Hepatocyte (in vitro differentiated cells): ENCODE data around the gene SRMS.

Source experiments
- EZH2 ChIP-seq: fragments of 200-600 bp; sonication (generic); IDR thresholded peaks from 2 replicates; pipeline ENCODE4 v1.6.1; 2016; ENCODE audit warnings: antibody characterized with exemption, mild to moderate bottlenecking, borderline replicate concordance
- EZH2phosphoT487 ChIP-seq: fragments of 200-600 bp; sonication (generic); IDR thresholded peaks from one replicate; pipeline ENCODE4 v1.6.1; 2018; ENCODE audit warnings: antibody characterized with exemption, mild to moderate bottlenecking, low read depth, moderate library complexity; ENCODE audit not compliant: unreplicated experiment, severe bottlenecking
- TF ChIP-seq, protein P1 (sequence below): fragments of 200-600 bp; sonication (generic); IDR thresholded peaks from 2 replicates; pipeline ENCODE4 v1.5.1; 2016; ENCODE audit warnings: antibody characterized with exemption, mild to moderate bottlenecking; ENCODE audit not compliant: poor library complexity

DNA sequence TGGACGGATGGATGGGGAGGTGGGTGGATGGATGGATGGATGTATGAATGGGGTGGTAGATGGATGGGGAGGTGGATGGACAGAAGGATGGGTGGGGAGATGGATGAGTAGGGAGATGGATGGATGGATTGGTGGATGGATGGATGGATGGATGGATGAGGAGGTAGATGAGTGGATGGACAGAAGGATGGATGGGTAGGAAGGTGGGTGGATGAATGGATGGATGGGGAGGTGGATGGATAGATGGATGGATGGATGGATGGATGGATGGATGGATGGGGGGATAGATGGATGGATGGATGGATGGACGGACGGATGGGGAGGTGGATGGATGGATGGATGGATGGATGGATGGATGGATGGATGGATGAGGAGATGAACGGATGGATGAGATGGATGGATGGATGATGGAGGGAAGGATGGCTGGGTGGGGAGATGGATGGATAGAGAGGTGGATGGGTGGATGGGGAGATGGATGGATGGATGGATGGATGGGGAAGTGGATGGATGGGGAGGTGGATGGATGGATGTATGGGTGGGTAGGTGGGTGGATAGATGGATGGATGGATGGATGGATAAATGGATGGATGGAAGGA is 55.8 kb downstream of the SRMS start:
- TF ChIP-seq EZH2 = no peak
- TF ChIP-seq, protein P1, sequence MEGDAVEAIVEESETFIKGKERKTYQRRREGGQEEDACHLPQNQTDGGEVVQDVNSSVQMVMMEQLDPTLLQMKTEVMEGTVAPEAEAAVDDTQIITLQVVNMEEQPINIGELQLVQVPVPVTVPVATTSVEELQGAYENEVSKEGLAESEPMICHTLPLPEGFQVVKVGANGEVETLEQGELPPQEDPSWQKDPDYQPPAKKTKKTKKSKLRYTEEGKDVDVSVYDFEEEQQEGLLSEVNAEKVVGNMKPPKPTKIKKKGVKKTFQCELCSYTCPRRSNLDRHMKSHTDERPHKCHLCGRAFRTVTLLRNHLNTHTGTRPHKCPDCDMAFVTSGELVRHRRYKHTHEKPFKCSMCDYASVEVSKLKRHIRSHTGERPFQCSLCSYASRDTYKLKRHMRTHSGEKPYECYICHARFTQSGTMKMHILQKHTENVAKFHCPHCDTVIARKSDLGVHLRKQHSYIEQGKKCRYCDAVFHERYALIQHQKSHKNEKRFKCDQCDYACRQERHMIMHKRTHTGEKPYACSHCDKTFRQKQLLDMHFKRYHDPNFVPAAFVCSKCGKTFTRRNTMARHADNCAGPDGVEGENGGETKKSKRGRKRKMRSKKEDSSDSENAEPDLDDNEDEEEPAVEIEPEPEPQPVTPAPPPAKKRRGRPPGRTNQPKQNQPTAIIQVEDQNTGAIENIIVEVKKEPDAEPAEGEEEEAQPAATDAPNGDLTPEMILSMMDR = no peak
- no peak for TF ChIP-seq EZH2phosphoT487
